DMS 273 treated with DMSO at 0.1 percent for 48 hours (cell line): ENCODE results near the gene NCOR2.

Experiments
- DNase-seq: peaks from one replicate; lab custom pipeline; 2025; lab: John Stamatoyannopoulos, UW

Gene NCOR2

DNA sequence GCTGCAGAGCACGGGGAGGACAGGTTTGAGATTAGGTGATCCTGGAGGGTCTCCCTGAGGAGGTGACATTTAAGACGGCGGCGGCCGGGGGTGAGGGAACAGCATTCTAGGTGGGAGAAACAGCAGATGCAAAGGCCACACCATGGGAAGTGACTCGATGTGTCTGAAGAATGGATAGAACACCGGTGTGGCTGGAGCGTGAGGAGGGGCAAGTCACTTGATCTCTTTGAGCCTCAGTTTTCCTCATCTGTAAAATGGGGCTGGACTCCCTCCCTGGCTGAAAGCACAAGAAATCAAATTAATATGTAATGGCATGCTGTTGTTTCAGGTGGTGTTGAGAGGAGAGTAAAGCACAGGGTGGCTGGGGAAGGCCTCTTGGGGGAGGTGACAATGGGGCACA lies 10.0 kb upstream of the NCOR2 start:
- DNase-seq: no peak

DNA sequence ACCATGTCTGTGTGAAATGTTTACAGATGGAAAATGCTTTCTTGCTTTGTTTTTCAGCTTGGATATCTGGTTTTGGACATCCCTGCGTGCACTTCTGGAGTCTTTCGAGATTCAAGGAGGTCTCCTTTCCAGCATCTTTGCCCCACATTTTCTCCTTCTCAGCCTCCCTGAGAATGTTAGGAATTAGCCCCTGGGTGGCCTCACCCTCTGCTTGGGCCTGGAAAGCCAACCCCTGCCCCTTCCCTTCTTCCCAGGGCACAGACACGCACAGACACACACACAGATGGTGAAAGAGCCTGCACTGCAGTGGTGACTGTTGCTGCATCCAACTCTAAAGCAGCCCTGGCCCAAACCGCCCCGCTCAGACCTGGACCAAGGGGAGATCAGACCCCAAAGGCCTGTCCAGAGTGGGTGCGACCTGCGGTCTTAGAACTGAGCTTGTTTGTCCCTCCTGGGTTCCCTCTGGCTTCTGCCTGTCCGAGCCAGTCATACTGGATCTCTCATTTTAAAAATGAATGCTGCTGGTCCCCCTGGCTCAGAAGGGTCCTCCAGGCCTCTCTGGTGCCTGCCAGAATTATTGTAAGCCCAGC lies 8.7 kb upstream of the NCOR2 start:
- DNase-seq: no peak

DNA sequence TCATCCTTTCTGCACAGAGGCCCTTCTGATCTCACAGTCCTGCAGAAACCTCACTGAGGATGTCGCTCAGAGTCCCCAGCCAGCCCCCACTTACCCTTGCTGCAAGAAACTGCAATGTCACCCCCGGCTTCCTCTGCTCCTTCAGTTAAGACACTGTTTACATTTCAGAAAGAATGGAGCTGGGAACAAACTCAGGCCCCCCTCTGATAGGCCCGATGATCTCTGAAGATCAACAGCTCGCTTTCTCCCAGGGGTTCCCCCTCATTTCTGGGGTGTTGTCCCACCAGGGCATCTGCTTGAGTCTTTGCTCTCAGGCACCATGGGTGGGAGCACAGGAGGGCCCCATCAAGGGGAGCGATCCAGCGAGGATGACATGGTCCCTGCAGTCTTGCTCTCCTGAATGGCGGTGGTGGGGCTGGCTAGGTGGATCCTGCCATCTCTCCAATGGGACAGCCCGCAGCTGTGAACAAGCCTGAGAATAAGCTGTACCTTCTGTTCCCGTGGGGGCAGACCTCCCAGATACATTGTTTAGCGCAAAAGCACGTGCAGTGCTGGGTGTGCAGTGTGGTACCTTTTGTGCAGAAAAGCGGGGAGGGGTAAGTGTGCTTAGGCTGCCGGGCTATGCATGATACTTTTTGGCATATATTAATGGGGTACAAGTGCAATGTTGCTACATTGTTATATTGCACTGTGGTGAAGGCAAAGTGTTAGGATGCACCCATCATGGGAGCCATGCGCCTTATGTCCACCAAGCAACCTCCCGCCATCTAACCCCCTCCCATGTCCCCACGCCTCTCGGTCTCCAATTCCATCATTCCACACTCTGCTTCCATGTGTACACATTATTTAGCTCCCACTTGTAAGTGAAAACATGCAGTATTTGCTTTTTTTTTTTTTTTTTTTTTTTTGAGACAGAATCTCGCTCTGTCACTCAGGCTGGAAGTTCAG lies 6.7 kb upstream of the NCOR2 start:
- DNase-seq: no peak

DNA sequence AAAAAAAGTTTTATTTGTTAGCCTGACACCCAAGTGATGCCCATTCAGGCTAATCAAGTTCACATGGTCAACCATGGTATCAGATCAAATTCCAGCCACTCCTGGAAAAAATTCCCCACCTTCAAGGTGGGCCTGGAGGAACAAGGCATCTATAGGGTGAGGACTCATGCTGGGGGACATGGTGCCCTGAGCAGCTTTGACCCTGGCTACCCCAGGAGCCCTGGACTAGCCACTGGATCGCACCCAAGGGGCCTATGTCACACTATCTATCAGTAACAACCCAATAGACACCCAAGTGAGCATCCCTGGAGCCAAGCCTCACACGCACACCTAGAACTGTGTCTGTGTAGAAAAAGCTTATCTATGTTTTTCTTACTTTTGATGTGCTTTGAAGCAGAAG lies 4.1 kb upstream of the NCOR2 start:
- DNase-seq: no peak

DNA sequence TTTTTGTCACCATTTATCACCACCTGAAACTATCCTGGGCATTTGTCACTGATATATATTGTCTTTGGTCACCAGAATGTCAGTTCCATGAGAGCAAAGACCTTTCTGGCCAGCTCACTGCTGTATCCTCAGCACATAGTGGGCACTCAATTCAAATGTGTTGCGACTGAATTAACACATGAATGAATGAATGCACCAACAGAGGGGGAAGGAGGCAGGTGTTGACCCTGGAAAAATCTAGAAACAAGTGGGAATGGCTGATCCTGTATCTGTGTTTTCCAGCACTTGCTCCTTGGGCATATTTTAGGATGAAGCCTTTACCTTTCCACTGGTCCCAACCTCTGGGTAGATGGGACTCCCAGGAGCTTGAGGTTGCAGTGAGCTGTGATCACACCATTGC lies 3.4 kb upstream of the NCOR2 start:
- no peak for DNase-seq

DNA sequence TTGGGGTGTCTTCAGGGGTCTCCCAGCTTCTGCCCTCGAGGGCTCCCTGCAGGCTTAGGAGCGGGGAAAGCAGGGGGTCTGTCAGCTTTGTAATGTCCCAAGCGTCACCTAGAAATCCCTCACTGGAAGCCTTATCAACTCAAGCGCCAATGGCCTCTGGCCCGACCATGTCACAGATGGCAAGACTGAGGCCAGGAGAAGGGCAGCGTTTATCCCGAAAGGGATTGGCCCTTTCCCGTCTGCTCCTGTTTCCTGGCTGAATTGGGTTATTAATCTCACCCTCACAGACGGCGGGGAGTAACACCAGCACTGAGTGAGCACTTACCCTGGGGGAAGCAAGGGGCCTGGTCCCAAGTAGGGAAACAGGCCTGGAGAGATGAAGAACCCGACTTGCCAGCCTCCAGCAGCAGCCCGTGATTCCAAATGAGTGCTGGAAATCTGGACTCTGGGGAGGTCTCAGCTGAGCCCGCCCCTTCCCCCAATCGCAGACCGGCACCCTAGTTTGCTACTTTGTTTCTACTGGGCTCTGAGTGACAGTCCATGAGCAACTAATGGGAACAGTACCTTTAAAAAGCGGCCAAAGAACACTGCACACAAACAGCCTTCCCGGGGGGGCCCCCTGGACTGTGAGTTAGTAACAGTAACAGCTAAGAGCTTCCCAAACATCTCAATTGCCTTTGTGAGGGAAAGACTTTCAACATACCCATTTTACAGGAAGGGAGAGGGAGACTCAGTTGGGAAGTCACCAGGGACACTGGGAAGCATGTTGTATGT lies 2.1 kb upstream of the NCOR2 start:
- DNase-seq: no peak

DNA sequence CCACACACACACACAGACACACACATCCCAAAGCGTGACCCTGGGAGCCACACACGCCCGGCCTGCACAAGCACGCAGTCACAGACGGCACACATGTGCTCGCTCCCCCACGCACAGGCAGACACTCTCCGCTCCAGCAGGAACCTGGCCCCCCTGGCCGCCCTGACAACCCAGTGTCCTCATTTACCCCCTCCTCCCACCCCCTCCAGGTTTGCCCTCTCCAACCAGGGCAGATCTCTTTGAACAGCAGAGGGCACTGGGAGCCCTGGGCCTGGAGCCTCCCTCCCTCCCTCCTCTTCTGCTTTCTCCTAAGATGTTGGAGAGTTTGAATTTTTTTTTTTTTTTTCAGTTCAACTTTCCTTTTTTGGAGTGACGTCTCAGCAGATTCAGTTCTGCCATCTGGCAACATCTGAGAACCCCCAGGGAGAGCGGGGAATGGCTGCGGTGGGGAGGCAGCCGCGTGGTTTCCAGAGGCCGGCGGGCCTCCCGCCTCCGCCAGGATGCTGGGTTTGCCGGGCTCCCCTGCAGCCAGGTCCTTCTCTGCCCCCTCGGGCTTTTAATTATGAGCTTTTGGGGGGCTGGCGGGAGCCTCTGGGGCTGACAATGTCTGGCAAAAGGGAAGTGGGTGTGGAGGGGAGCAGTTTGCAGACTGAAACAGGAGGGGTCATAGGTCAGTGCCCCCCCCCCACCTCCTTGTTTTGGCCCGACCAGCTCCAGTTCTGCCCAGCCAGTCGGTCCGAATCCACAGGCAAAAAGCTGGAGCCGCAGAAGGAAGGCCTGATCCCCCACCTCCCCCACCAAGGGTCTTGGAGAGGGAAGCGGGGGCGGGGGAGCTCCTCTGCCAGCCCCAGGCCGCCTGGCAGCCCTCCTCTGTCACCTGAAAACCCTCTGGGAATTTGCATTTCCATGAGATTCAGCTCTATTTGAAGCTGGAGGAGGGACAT lies 1.3 kb upstream of the NCOR2 start:
- peak; percentile 92 for DNase-seq

DNA sequence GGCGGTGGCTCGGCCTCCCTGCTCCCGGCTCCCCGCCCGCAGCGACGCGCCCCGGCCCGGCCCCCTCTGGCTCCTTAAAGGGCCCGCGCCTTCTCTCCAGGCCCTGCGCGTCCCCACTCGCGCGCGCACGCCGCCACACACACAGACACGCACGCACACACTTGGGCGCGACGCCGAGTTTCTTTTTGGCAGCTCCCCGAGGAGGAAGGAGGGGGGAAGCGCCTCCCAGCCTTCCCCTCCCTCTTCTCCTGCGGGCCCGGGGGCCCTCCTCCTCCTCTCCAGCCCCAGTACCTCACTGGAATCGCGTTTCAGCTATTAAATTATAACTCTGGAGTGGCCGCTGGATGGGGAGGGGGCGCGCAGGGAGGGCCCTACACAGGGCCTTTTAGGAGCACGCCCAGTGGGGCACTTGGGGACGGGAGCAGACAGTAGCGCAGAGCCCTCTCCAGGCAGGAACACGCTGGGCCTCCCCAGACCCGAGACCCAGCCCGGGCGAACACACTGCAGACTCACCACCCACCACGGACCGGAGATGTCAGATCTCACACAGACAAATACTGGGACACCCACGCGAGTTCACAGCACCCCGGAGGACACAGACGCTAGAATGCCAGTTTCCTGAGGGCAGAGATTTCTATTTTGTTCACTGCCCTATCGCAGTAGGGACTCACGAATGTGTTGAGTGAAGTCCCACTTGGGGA lies 411 bp upstream of the NCOR2 start:
- DNase-seq: peak; percentile 92

DNA sequence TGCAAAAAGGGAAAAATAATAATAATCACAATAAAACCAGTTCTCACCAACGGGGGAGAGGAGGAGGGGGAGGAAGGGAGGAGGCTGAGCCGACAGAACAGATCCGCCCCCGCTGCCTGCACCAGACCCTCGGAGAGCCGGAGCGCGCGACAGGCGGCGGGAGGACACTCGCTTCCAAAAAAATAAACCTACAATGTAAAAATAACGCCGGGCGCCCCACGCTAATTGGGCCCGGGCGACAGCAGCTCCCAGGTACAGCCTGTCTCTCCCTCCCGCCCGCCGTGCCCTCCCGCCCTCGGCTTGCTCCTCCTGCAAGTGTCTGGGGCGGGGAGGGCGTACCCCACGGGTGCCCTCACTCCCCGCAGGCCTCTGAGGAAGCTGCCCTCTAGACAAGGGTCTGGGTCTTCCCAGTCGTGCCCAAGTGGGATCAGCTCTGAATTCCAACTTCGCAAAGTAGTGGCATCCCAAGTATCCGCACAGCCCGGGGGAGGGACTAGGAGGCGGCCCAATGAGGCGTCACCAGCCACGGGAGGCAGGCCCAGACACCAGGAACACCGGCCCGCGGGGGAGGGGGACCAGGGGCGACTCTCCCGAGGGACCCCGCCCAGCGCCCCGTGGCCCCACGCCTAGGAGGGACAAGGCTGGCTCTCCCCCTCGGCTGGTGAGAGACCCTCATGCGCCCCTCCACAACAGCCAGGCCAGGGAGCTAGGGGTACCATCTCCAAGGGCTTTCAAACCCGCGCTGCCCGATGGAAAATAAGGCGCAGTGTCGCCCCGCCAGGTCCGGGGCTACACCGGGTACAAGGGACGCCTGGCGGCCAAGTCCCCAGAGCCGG lies 1.0 kb downstream of the NCOR2 start:
- DNase-seq: no peak

DNA sequence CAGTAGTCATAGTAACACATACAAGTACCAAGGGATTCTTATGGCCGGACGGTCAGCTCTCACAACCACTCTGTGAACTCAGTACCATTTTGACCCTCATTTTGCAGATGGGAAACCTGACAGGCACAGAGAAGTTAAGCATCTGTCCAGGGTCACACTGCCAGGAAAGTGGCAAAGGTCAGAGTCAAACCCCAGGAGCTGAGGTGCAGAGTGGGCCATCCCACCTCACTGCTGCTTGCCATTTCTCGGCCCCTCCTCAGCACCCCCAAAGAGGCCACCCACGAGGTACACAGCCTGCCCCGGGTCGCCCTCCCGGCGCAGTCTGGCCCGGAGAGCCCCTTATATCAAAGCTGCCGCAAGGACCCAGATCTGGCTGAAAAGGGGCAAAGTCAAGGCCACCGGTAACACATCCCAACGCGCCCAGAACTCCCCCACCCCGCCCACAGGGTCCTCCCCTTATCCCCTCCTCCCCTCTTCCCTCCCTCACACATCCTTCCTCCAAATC lies 1.7 kb downstream of the NCOR2 start:
- no peak for DNase-seq

DNA sequence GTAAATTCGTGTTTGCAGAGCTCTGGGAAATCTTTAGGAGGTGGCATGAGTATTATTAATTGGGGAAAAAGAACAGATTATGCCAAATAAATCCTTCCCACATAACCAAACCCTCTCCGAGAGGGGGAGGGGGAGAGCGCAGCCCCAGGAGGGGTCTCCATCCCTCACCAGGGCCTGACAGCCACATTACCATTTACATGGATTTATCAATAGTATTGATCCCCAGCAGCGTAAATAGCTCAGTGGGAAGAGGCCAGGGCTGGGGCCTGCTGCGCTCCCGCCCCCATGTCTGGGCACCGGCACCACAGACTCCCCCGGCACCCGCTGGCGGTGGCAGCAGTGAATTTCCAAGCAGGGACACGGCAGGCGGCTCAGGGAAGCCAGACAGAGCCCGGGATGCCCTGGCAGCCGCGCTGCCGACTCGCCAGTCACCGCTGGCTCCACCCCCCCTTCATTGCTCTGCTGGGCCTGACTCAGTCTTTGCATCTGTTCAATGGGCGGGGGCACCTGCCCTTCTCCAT lies 2.4 kb downstream of the NCOR2 start:
- DNase-seq: no peak

DNA sequence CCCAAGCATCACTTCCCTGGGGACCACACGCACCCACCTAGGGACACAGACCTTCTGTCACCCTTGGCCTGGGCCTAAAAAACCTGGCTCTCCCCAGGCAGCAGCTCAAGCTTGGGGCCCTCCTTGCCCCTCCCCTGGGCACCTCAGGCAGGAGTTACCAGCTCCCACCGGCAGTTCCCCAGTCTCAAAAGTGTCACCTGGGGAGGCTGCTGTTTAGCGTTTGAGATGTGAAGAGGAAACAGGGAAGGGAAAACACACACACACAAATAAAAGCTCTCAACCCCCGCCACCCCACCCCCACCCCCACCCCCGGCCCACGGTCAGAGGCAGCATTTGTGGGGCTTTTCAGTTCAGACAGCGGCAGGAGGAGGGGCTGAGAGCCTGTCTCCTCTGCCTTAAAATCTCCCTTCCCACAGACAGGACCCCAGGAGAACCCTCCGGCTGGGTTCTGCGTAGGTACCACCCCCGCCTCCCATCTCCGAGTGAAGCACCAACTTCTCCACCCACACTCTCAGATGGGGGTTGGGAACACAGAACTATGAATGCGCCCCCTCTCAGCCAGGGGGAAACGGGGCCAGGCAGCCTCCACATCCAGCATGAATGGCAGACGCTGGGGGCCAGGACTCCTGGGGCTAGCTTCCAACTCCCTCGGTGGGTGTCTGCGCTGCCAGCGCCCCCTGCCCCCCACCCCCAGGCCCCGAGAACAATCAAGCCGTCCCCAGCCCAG lies 3.0 kb downstream of the NCOR2 start:
- DNase-seq: no peak

DNA sequence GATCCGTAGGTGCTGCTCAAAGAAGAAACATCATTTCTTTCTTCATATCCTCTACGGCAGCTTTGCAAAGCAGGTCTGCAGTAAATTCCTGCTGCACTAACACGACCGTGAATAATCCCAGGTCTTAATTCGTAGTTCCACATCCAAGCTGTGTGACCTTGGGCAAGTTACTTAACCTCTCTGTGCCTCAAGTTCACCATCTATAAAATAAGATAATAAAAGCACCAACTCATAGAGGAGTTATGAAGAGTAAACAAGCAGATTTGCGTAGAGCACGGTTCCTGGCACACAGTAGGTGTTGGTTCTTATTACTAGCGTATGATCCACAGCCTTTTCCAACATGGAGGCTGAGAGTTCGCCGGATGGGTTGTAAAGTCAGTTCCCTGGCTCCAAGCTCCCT lies 3.6 kb downstream of the NCOR2 start:
- no peak for DNase-seq

DNA sequence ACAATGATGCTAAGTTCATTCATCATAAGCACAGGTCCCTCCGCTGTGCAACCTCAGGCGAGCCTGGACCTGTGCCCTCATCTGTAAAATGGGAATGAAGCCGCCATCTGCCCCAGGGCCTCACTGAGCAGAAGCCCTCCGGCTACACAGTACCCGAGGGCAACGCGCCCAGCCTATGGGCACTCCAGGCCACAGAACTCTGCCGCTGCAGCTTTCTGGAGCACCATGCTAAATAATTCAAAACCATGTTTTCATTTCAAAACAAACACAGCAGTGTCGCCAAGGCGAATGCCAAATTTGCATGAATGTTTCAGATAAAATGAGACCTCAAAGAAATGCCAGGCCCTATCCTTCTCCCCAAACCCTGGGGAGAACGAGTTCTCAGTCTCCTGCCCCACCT lies 4.0 kb downstream of the NCOR2 start:
- DNase-seq: no peak

DNA sequence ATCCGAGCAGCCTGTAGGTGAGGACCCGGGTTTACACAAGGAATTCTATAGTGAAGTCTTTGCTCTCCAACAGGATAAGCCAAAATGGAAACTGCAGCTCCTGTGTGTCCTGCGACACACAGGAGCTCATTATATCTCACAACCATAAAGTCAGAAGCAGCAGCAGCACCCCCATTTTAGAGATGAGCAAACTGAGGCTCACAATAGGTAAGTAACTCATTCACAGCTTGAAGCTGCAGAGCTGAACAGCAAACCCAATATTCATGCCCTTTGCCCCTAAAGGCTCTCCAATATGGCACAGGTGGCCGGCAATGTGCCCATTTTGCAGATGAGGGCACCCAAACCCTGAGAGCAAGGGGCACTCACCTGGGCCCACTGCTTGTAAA lies 4.6 kb downstream of the NCOR2 start:
- DNase-seq: no peak

DNA sequence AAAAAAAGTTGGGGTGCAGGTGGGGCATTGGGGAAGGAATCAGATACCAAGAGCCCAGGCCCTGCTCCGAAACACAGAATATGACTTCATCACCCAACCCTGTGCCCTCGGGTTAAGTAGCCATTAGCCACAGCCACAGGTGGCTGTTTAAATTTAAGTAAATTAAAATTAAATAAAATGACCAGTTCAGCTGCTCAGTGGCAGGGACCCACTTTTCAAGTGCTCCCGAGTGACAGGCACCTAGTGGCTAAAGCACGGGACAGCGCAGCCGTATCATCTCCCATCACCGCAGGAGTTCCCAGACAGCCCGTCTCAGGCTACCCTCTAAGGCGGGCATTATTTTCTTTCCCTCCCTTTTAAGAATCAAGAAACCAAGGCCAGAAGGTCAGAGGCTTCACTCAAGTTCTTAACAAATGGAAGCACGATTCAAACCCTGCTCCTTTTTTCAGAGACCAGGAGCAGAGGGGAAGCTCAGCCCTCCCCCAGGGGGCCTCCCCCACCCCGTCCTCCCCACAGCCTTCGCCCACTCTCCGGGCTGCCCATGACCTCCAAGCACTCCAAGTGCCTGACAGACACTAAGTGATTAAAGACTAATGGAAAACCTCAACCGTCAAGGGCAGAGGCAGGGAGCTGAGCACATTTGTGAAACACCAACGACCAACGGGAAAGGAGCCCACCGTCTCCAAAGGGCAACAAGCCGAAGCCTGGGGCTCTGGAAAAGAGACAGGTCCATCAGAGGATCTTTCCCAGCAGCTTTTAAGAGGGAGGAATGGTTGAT lies 5.2 kb downstream of the NCOR2 start:
- no peak for DNase-seq

DNA sequence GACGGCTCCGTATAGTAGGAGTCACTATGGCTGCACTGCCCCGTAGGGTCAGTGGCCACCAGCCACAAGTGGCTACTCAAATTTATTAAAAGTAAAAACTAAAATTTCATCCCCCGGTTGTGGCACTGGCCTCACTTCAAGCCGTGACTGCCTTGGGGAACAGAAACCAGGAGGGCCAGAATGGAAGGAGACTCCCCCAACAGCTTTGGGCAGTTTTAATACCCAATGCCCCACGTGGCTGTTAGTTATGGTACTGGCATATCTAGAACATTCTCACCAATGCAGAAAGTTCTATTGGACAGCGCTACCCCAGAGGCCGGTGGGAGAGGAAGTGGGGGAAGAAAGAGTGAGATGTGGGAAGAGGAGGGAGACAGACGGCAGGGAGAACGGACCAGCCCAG lies 6.2 kb downstream of the NCOR2 start:
- no peak for DNase-seq

DNA sequence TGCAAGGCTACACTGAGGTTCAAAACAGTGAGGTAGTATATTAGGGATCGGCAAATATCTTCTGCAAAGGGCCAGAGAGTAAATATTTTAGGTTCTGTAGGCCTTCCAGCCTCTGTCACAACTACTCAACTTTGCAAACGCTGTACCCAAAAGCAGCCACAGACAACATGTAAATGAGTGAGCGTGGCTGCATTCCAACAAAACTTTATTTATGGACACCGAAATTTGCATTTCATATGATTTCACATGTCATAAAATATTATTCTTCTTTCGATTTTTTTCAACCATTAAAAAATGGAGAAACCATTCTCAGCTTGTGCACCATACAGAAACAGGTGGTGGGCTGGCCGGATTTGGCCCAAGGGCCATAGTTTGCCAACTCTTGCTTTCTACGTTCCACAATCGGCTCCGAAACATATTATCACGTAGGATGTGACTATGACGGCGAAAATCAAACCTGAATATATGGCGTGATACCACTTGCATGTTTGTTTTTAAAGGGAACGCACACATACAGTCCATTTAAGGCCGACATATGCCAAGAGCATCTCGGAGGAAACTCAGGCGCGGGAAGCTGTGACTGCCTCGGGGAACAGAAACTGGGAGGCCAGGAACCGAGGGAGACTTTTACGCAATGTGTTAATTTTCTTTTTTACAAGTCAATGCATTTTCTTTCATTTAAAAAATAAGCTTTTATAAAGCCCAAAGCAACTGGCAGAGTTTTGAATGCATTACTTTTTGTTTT lies 7.1 kb downstream of the NCOR2 start:
- no peak for DNase-seq
